GM10248 (cell line): ENCODE measurements around the gene PKD1L1.
"Not testable (repeated sequence)": the region's sequence is repeated elsewhere in the genome, so short reads cannot be mapped to it uniquely, and the experiment has no call there.

Experiments used
- CTCF ChIA-PET: fragments of 300-600 bp; sonication (Branson Sonifier 250); formaldehyde crosslinking; extraction: SDS; loops from one replicate; lab custom pipeline; 2021; ENCODE audit warnings: antibody characterized with exemption; lab: Yijun Ruan, JAX
- POLR2A ChIA-PET: fragments of 350-650 bp; sonication (Branson Sonifier 250); formaldehyde crosslinking; extraction: SDS; loops from one replicate; lab custom pipeline; 2020; ENCODE audit warnings: antibody characterized with exemption; lab: Yijun Ruan, JAX
- DNase-seq: peaks from one replicate; pipeline ENCODE4 v3.0.0; 2012; ENCODE audit errors: extremely low spot score
- CTCF ChIP-seq: IDR thresholded peaks from 2 replicates; pipeline ENCODE4 v1.5.1; 2012; ENCODE audit warnings: mild to moderate bottlenecking, low read depth; ENCODE audit errors: extremely low read depth, missing control alignments, control extremely low read depth

The PKD1L1 gene

GRCh38 chr7:47943676-47944474 lies 4.4 kb downstream of the PKD1L1 start:
- no peak for DNase-seq
- POLR2A ChIA-PET = no interaction called here
- no peak for TF ChIP-seq CTCF
- CTCF ChIA-PET = interaction anchor here (1.0 to 9.6 kb wide), 22 partner anchors 10 to 1921 kb away, joined by 3 to 187 read pairs (median 12); no protein-coding TSS in a partner anchor

- DNase-seq, POLR2A ChIA-PET: not testable (repeated sequence)
- CTCF ChIA-PET = interaction anchor here (2.1 to 9.6 kb wide), 5 partner anchors 12 to 167 kb away, joined by 14 to 187 read pairs (median 37); no protein-coding TSS in a partner anchor
Measured at GRCh38 chr7:47942651-47943050, 5.6 kb downstream of the PKD1L1 start.

GRCh38 chr7:47942132-47942531 lies 6.1 kb downstream of the PKD1L1 start:
- ChIA-PET CTCF (interaction anchor here (1.4 to 2.1 kb wide), 3 partner anchors 10 to 676 kb away, joined by 6 to 14 read pairs (median 6); no protein-coding TSS in a partner anchor), POLR2A (no interaction called here)
- no peak for DNase-seq
- no peak for TF ChIP-seq CTCF

- no peak for DNase-seq
- ChIA-PET CTCF (interaction anchor here (0.8 to 2.1 kb wide), 8 partner anchors 10 to 675 kb away, joined by 3 to 14 read pairs (median 6); no protein-coding TSS in a partner anchor), POLR2A (no interaction called here)
- TF ChIP-seq CTCF = no peak
Measured at GRCh38 chr7:47941136-47941844, 7.0 kb downstream of the PKD1L1 start.

GRCh38 chr7:47940088-47941013 lies 7.9 kb downstream of the PKD1L1 start:
- ChIA-PET POLR2A (no interaction called here), CTCF (interaction anchor here (0.7 to 4.4 kb wide), 14 partner anchors 8 to 674 kb away, joined by 3 to 24 read pairs (median 6); partner anchors contain the start of gene PKD1L1)
- TF ChIP-seq CTCF = no peak
- DNase-seq = no peak

- ChIA-PET CTCF (interaction anchor here (0.7 to 4.4 kb wide), 13 partner anchors 9 to 673 kb away, joined by 3 to 24 read pairs (median 6); partner anchors contain the start of gene PKD1L1), POLR2A (no interaction called here)
- TF ChIP-seq CTCF = no peak
- DNase-seq = no peak
Measured at GRCh38 chr7:47939425-47940036, 8.7 kb downstream of the PKD1L1 start.
